Measurements from ENCODE around the gene PDCD4.
"Not testable (repeated sequence)": the region's sequence is repeated elsewhere in the genome, so short reads cannot be mapped to it uniquely, and the experiment has no call there.

The PDCD4 gene

DNA sequence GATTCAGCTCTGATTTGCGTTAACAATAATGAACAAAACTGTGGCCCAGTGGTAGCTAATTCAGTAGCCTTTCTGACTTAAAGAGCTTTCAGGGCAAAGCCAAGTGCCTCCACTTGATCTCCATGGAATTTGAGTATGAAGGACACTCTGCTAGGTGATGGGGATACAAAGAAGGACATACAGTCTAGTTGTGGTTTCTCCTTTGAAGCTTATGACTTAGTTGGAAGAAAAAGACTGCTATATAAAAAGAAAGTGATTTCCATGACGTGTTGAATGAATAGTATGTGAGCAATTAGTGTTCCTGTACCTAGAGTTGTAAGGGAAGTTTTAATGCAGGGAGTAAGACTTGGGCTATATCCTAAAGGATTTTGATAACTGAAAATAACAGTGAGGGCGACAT is 8.3 kb downstream of the PDCD4 start:
- DNase-seq (ENCODE audit: low read depth in 2 of 3, low spot score in 2 of 3), result no peak

GRCh38 chr10:110881247-110881646 is 9.5 kb downstream of the PDCD4 start:
- no peak for DNase-seq (ENCODE audit: low read depth in 2 of 3, low spot score in 2 of 3)

DNA sequence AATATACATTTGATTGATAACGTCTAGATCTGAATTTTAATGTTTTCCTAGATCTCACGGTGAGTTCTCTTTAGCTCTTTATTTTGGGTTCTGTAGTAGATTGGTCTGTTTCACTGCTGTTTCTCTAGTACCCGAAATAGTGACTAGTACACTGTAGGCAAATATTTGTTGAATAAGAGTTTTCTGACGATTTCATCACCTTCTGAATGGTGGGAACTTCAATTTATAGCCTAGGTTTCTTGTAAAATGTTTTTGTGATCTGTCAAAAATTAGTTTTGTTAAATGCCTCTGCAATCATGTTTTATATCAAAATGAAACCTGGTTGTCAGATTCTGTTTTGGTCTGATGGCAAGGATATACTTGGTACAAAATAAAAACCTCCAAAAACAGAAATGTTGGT is 10.2 kb downstream of the PDCD4 start:
- no peak for DNase-seq (ENCODE audit: low read depth in 2 of 3, low spot score in 2 of 3)

DNA sequence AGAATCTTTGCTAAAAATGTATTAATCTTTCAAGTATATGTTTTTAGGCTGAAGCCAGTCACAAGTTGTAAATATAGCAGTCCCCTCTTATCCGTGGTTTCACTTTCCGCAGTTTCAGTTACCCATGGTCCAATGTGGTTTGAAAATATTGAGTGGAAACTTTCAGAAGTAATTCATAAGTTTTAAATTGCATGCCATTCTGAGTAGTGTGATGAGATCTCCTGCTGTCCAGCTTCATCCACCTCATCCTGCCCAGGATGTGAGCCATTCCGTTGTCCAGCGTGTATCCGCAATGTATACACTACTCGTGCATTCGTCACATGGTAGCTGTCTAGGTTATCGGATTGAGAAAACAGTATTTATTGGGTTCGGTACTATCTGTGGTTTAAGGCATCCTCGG is 12.2 kb downstream of the PDCD4 start:
- no peak for DNase-seq (ENCODE audit: low read depth in 2 of 3, low spot score in 2 of 3)

GRCh38 chr10:110885932-110886674 is 14.4 kb downstream of the PDCD4 start:
- DNase-seq (ENCODE audit: low read depth in 2 of 3, low spot score in 2 of 3), result no peak

GRCh38 chr10:110887560-110887959 is 15.8 kb downstream of the PDCD4 start:
- DNase-seq (ENCODE audit: low read depth in 2 of 3, low spot score in 2 of 3), result no peak

- no peak for DNase-seq (ENCODE audit: low read depth in 2 of 3, low spot score in 2 of 3)
Measured at GRCh38 chr10:110892602-110893288, 21.0 kb downstream of the PDCD4 start.

DNA sequence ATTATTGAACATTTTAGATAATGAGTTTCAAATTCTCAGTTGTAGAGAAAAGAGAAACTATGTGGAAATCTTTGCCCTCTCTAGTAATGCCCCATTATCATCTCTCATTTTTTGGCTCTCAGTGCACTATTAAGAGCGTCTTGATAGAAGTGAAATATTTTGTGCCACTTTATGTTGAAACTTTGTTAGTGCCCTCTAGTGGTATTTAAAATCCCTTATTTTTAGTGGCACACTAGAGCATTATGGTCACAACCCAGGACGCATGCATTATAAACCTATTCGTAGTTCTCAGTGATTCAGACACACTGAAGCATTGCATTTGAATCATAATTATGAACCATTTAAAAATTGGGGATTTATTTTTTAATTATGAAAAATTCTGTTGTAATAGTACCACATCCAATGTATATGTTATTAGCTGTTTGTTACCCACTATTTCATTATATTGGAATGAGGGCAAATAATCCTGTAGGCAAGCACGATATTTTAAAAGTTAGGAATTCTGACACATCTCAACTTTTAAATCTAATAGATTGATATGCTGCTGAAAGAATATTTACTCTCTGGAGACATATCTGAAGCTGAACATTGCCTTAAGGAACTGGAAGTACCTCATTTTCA is 21.9 kb downstream of the PDCD4 start:
- no peak for DNase-seq (ENCODE audit: low read depth in 2 of 3, low spot score in 2 of 3)

- DNase-seq (ENCODE audit: low read depth in 2 of 3, low spot score in 2 of 3), result no peak
Measured at GRCh38 chr10:110897184-110897583, 25.5 kb downstream of the PDCD4 start.

- DNase-seq (ENCODE audit: low read depth in 2 of 3, low spot score in 2 of 3), result no peak
Measured at GRCh38 chr10:110898391-110898790, 26.7 kb downstream of the PDCD4 start.

DNA sequence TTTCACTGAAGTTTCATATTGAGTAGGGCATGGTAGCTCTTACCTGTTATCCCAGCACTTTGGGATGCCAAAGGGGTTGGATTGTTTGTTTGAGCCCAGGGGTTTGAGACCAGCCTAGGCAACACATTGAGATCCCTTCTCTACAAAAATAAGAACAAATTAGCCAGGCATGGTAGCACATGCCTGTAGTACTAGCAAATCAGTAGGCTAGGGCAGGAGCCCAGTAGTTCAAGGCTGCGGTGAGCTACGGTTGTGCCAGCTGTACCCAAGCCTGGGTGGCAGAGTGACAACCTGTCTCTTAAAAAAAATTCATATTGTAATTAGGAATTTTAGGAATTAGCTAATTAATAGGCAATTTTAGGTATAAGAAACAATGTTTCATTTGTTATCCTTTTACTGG is 29.3 kb downstream of the PDCD4 start:
- no peak for DNase-seq (ENCODE audit: low read depth in 2 of 3, low spot score in 2 of 3)

- no peak for DNase-seq (ENCODE audit: low read depth in 2 of 3, low spot score in 2 of 3)
Measured at GRCh38 chr10:110901954-110902819, 30.5 kb downstream of the PDCD4 start.

DNA sequence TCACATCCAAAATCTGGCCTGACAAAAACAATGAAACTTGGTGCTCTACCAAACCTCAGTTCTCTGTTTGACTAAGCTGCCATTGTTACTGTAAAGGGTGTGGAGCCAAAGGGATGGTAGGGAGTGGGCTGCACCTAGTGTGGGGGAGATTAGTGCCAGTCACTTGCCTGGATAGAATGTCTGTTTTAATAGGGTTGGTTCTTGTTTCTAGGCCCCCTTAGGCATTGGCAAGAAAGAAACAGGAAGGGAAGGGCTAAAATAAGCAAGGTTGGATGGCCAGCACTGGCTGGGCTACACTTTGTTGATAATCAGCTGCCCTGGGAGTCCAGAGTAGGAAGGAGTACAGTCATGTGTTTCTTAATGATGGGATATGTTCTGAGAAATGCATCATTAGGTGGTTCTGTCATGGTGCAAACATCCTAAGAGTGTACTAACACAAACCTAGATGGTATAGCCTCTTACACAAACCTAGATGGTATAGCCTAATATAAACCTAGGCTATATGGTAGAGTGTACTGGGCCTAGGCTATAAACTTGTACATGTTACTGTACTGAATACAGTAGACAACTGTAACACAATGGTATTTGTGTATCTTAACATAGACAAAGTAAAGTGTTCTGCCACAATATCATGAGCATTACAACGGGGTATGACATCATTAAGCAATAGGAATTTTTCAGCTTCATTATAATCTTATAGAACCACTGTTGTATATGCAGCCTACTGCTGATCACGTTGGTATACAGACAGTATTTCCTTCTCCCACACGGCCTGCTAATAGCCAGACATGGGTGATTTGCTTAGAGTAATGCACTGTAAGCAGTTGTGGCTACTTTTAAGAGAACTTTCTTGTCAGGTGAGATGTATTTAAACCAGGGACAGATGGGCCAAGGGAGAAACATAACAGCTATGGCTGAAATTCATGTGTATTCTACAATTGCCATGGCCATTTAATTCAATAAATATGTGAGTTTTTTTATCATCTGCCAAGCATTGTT is 31.9 kb downstream of the PDCD4 start:
- DNase-seq (ENCODE audit: low read depth in 2 of 3, low spot score in 2 of 3), result no peak

DNA sequence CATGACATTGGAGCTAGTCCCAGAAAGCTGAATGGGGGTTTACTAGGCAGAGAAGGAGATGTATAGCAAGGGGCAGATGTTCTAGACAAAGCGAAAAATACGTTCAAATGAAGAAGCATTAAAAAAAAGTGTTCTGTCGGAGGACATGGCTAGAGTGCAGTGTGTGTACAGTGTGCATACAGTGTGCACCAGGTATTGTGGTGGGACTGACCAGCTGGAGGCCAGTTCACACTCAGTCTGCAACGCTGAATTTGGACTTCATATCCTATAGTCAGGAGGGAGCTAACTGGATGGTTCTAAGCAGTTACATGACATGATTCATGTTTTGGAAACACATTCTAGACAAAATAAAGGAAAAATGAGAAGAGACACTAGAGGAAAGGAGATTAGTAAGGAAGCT is 38.4 kb downstream of the PDCD4 start:
- no peak for DNase-seq (ENCODE audit: low read depth in 2 of 3, low spot score in 2 of 3)

DNA sequence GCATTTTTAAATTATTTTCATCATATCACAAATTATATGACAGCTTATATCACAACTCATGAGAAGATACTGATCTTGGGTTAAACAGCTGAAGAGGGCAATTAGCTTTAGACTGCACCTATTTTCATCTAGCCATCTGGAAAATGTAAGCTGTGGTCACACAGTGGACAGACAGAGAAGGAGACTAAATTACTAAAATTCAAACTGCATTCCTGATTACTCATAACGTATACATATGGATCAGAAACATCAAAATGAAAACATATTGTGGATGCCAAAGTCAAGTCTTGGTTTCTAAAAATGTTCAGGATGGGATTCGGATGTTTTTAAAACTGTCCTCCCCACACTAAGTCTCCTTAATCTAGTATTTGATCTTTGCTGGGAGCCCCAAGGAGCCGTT is 40.6 kb downstream of the PDCD4 start:
- no peak for DNase-seq (ENCODE audit: low read depth in 2 of 3, low spot score in 2 of 3)

DNA sequence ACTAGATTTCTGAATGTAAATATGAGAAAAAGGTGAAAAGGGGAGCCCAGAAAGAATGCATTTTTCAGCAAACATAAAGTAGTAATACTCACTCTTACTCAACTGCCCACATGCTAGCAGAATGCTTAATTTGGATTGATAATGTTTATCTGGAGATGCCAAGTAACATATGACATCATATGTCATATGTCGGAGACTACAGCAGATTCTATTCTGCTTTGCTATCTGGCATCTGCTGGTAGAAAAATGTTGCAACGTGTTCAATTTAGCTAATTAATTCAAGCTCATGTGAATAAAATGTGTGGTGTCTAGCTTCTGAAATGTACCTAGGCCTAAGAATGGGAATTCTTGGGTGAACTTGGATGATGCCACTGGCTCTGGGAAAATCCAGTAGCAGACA is 42.7 kb downstream of the PDCD4 start:
- DNase-seq (ENCODE audit: low read depth in 2 of 3, low spot score in 2 of 3), result no peak

GRCh38 chr10:110915035-110915434 is 43.3 kb downstream of the PDCD4 start:
- DNase-seq (ENCODE audit: low read depth in 2 of 3, low spot score in 2 of 3), result no peak

DNA sequence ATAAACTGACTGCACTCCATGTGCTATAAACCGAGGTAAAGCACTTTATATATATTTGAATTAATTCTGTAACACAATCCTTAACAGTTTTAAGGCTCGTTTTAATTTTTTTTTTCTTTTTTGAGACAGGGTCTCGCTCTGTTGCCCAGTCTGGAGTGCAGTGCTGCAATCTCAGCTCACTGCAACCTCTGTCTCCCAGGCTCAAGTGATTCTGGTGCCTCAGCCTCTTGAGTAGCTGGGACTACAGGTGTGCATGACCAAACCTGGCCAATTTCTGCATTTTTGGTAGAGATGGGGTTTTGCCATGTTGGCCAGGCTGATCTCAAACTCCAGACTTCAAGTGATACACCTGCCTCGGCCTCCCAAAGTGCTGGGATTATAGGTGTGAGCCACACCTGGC is 43.9 kb downstream of the PDCD4 start:
- DNase-seq (ENCODE audit: low read depth in 2 of 3, low spot score in 2 of 3), result not testable (repeated sequence)

GRCh38 chr10:110916554-110917346 is 45.0 kb downstream of the PDCD4 start:
- DNase-seq (ENCODE audit: low read depth in 2 of 3, low spot score in 2 of 3), result no peak

All from activated CD8-positive, alpha-beta memory T cell treated with anti-CD3 and anti-CD28 coated beads for 48 hours (primary cell).